Endothelial cell of umbilical vein (primary cell): ENCODE results near the gene KYNU. TPM values are rescaled to one million over a fixed set of nuclear protein-coding genes. Genes with fewer than 3 reads are reported as not detected.

ENCODE experiments used
- BruUV-seq: library from RNA; stranded (reverse); fragments of 400-500 nt; replicated peaks from 2 replicates; lab custom pipeline; 2021; lab: Mats Ljungman, UMichigan
- CTCF ChIA-PET: fragments of 300-600, 350-600 bp; sonication (Branson Sonifier 250); formaldehyde crosslinking; loops from one replicate; lab custom pipeline; 2021; ENCODE audit warnings: antibody characterized with exemption, inconsistent platforms; lab: Charles Lee
- POLR2A ChIA-PET: fragments of 300-600, 350-600 bp; sonication (Branson Sonifier 250); formaldehyde crosslinking; loops from one replicate; lab custom pipeline; 2021; ENCODE audit warnings: antibody characterized with exemption, inconsistent platforms; lab: Charles Lee
- DNase-seq: peaks from one replicate; pipeline ENCODE4 v3.0.0-alpha.2; 2011; ENCODE audit warnings: low read depth, low spot score
- FAIRE-seq: peaks from 2 replicates; lab custom pipeline; 2011; peaks lifted over from hg19 to GRCh38; lab: Jason Lieb, UNC
- H2AFZ ChIP-seq: 2 replicates; pipeline ENCODE4 v1.6.0; 2012; ENCODE audit warnings: low read depth, low read length, control low read depth, inconsistent platforms
- H3K27ac ChIP-seq: 2 replicates; pipeline ENCODE4 v1.5.1; 2011; ENCODE audit warnings: low read depth, mild to moderate bottlenecking, control low read depth, low read length, moderate library complexity; ENCODE audit not compliant: insufficient read depth
- H3K27me3 ChIP-seq, 2 experiments: 2 replicates each; pipeline versions ENCODE4 v1.6.0 to v1.6.1; 2011; ENCODE audit warnings: low read length in 2 of 2, mixed read lengths in 1 of 2; ENCODE audit not compliant: control insufficient read depth in 2 of 2, insufficient read depth in 2 of 2
- H3K36me3 ChIP-seq, 2 experiments: 2 replicates in 1 of 2; 3 replicates in 1 of 2; pipeline ENCODE4 v1.5.1; 2011; ENCODE audit warnings: low read length in 2 of 2, mild to moderate bottlenecking in 1 of 2, moderate library complexity in 1 of 2; ENCODE audit not compliant: control insufficient read depth in 2 of 2, insufficient read depth in 2 of 2; ENCODE audit errors: extremely low read depth in 1 of 2
- H3K4me1 ChIP-seq: 3 replicates; pipeline ENCODE4 v1.5.1; 2011; ENCODE audit warnings: mild to moderate bottlenecking, low read length; ENCODE audit not compliant: control insufficient read depth, insufficient read depth; ENCODE audit errors: extremely low read depth
- H3K4me2 ChIP-seq: 2 replicates; pipeline ENCODE4 v1.6.1; 2011; ENCODE audit warnings: low read length, control low read depth, mixed read lengths; ENCODE audit not compliant: insufficient read depth
- H3K4me3 ChIP-seq, 3 experiments: fragments of 200-600 bp in 1 of 3; sonication (generic), shearing (Covaris generic) in 1 of 3; replicated peaks in 1 of 3; 2 replicates each; pipeline ENCODE4 v1.5.1; 2011 to 2016; ENCODE audit warnings: control low read depth in 3 of 3, low read length in 3 of 3, mild to moderate bottlenecking in 2 of 3, inconsistent platforms in 1 of 3, low read depth in 1 of 3, moderate library complexity in 1 of 3; ENCODE audit not compliant: insufficient read depth in 1 of 3
- H3K79me2 ChIP-seq: 2 replicates; pipeline ENCODE4 v1.6.0; 2012; ENCODE audit warnings: low read length, inconsistent platforms; ENCODE audit not compliant: control insufficient read depth, insufficient read depth
- H3K9ac ChIP-seq: replicated peaks from 2 replicates; pipeline ENCODE3; 2011; ENCODE audit warnings: low read length, control low read depth; ENCODE audit not compliant: insufficient read depth; ENCODE audit errors: extremely low read depth
- H3K9me1 ChIP-seq: replicated peaks from 3 replicates; pipeline ENCODE4 v1.6.0; 2011; ENCODE audit warnings: mild to moderate bottlenecking, low read length; ENCODE audit not compliant: control insufficient read depth, insufficient read depth; ENCODE audit errors: extremely low read depth
- H3K9me3 ChIP-seq: replicated peaks from 2 replicates; pipeline ENCODE4 v1.5.1; 2012; ENCODE audit warnings: low read length, inconsistent platforms; ENCODE audit not compliant: control insufficient read depth, insufficient read depth
- H4K20me1 ChIP-seq: replicated peaks from 2 replicates; pipeline ENCODE3; 2011; ENCODE audit warnings: mild to moderate bottlenecking, low read length; ENCODE audit not compliant: control insufficient read depth, insufficient read depth; ENCODE audit errors: extremely low read depth
- CTCF ChIP-seq, 2 donors: IDR thresholded peaks; 1 replicate in 1 of 2; 2 replicates in 1 of 2; pipeline ENCODE4 v1.5.1; 2011; ENCODE audit warnings: low read length in 2 of 2, mild to moderate bottlenecking in 2 of 2, moderate library complexity in 2 of 2, control low read depth in 1 of 2, inconsistent platforms in 1 of 2, low read depth in 1 of 2; ENCODE audit not compliant: insufficient read depth in 1 of 2; ENCODE audit errors: extremely low read depth in 1 of 2
- EZH2 ChIP-seq: IDR thresholded peaks from 2 replicates; pipeline ENCODE4 v1.6.1; 2012; ENCODE audit warnings: borderline replicate concordance, low read depth, mild to moderate bottlenecking, moderate library complexity, low read length, inconsistent platforms; ENCODE audit not compliant: severe bottlenecking
- FOS ChIP-seq: IDR thresholded peaks from 2 replicates; pipeline ENCODE4 v1.6.1; 2011; ENCODE audit warnings: mild to moderate bottlenecking, low read length, moderate library complexity, borderline replicate concordance; ENCODE audit not compliant: insufficient read depth
- GATA2 ChIP-seq: IDR thresholded peaks from 2 replicates; pipeline ENCODE4 v1.7.0; 2011; ENCODE audit warnings: low read depth, mild to moderate bottlenecking, moderate library complexity, mixed read lengths, low read length; ENCODE audit not compliant: insufficient read length, insufficient read depth
- JUN ChIP-seq: IDR thresholded peaks from 2 replicates; pipeline ENCODE4 v1.6.1; 2011; ENCODE audit warnings: borderline replicate concordance, low read depth; ENCODE audit not compliant: insufficient read length, insufficient read depth
- MAX ChIP-seq: IDR thresholded peaks from 2 replicates; pipeline ENCODE4 v1.6.1; 2011; ENCODE audit not compliant: insufficient read depth, insufficient read length
- MYC ChIP-seq: IDR thresholded peaks from one replicate; pipeline ENCODE4 v1.6.1; 2011; ENCODE audit warnings: mild to moderate bottlenecking, low read depth, low read length
- POLR2A ChIP-seq: IDR thresholded peaks from 2 replicates; pipeline ENCODE4 v1.6.1; 2012; ENCODE audit warnings: low read depth, mild to moderate bottlenecking, control low read depth, low read length
- POLR2AphosphoS5 ChIP-seq: IDR thresholded peaks from 2 replicates; pipeline ENCODE4 v1.6.1; 2012; ENCODE audit warnings: low read depth, mild to moderate bottlenecking, control low read depth, low read length, moderate library complexity; ENCODE audit not compliant: insufficient read depth
- dilution Hi-C: fragments of 300-500 bp; cut with MboI; formaldehyde crosslinking; loops from one replicate; pipeline ENCODE4 v1.15.0; 2019; ENCODE audit warnings: low sequenced_read_pairs; ENCODE audit not compliant: extremely low pct_ligation_motif_present
- intact Hi-C: fragments of 100-400 bp; cut with micrococcal nuclease; formaldehyde crosslinking; loops from one replicate; pipeline ENCODE4 v1.10.0; 2022
- polyA plus RNA-seq, 4 experiments: library from polyadenylated mRNA; depleted of rRNA in 3 of 4; stranded (reverse) in 3 of 4; unstranded in 1 of 4; fragments of >200 nt; gene quantifications; 2 replicates each; pipeline versions ENCODE4 v1.2.1 to v1.2.3, GENCODE V29; 2011 to 2012; ENCODE audit warnings: missing spikeins in 1 of 4
- total RNA-seq: library from RNA; stranded (reverse); gene quantifications from 2 replicates; pipeline ENCODE4 v1.2.3, GENCODE V29; 2021

KYNU gene
- total and polyA plus RNA-seq, 2 donors (not counting 3 experiments of a cell fraction or from before 2014, with no cell fraction given): 0.04 TPM; not detected in 1

- POLR2A ChIA-PET: no interaction called here
These were observed 59.2 kb downstream of the KYNU start for GRCh38 chr2:142936629-142937028.

GRCh38 chr2:142937347-142937746, 59.9 kb downstream of the KYNU start:
- H3K4me1 ChIP-seq: no peaks in the 10 kb centered on the region
- no peaks in the 10 kb centered on the region for H3K27me3 ChIP-seq
- no peak for FAIRE-seq
- H3K9me1 ChIP-seq: no peaks in the 10 kb centered on the region
- no peak for TF ChIP-seq POLR2A
- no peak for TF ChIP-seq MYC
- no peak for TF ChIP-seq FOS
- TF ChIP-seq MAX: no peak
- TF ChIP-seq EZH2: no peak
- TF ChIP-seq POLR2AphosphoS5: no peak
- no peak for TF ChIP-seq CTCF (IDR thresholded peaks at IDR 0.05; ENCODE audit: extremely low read depth in 1 of 2, insufficient read depth in 1 of 2, low read depth in 1 of 2, low read length in 2 of 2)
- no peak for TF ChIP-seq JUN
- no peak for TF ChIP-seq GATA2
- BruUV-seq: no TSS peak
- no peak overlapping the region for H3K4me2 ChIP-seq
- H4K20me1 ChIP-seq: no peaks in the 10 kb centered on the region
- DNase-seq: no peak
- no peak overlapping the region for H2AFZ ChIP-seq
- intact Hi-C loops: no loop called here
- no peak overlapping the region for H3K27ac ChIP-seq
- POLR2A ChIA-PET: no interaction called here
- H3K36me3 ChIP-seq: no peaks in the 10 kb centered on the region
- H3K9me3 ChIP-seq: no peaks in the 10 kb centered on the region
- H3K4me3 ChIP-seq: no peak overlapping the region
- no peaks in the 10 kb centered on the region for H3K79me2 ChIP-seq
- CTCF ChIA-PET: no interaction called here
- H3K9ac ChIP-seq: no peak overlapping the region
- dilution Hi-C loops: no loop called here

More at GRCh38 chr2:142936629-142937028, 59.2 kb downstream of the KYNU start:
- H3K4me1 ChIP-seq: no peaks in the 10 kb centered on the region
- no peak overlapping the region for H3K4me2 ChIP-seq
- no peaks in the 10 kb centered on the region for H3K79me2 ChIP-seq
- no peak overlapping the region for H3K27ac ChIP-seq
- H3K27me3 ChIP-seq: no peaks in the 10 kb centered on the region
- no peaks in the 10 kb centered on the region for H3K9me3 ChIP-seq
- H3K9ac ChIP-seq: no peak overlapping the region
- H3K9me1 ChIP-seq: no peaks in the 10 kb centered on the region
- H4K20me1 ChIP-seq: no peaks in the 10 kb centered on the region
- FAIRE-seq (no peak), DNase-seq (no peak)
- H3K36me3 ChIP-seq: no peaks in the 10 kb centered on the region
- TF ChIP-seq POLR2A: no peak
- no peak for TF ChIP-seq GATA2
- TF ChIP-seq MYC: no peak
- no peak for TF ChIP-seq JUN
- dilution Hi-C loops: no loop called here
- no TSS peak for BruUV-seq
- CTCF ChIA-PET: no interaction called here
- intact Hi-C loops: no loop called here
- no peak overlapping the region for H2AFZ ChIP-seq
- H3K4me3 ChIP-seq: no peak overlapping the region
